VCaP (cell line): ENCODE results near the gene RPTOR.

Experiments used
- H3K27ac ChIP-seq: fragments of 450-650 bp; 2 replicates; pipeline ENCODE4 v1.5.1; 2017
- CTCF ChIP-seq: fragments of 450-650 bp; conservative IDR thresholded peaks from 2 replicates; pipeline ENCODE4 v1.5.1; 2017; ENCODE audit warnings: mild to moderate bottlenecking, moderate library complexity

RPTOR gene

GRCh38 chr17:80766290-80766855 is 221.7 kb downstream of the RPTOR start:
- no peak for TF ChIP-seq CTCF
- H3K27ac ChIP-seq = no peak overlapping the region

- no peak overlapping the region for H3K27ac ChIP-seq
- no peak for TF ChIP-seq CTCF
These were observed 223.8 kb downstream of the RPTOR start for GRCh38 chr17:80768389-80768788.

DNA sequence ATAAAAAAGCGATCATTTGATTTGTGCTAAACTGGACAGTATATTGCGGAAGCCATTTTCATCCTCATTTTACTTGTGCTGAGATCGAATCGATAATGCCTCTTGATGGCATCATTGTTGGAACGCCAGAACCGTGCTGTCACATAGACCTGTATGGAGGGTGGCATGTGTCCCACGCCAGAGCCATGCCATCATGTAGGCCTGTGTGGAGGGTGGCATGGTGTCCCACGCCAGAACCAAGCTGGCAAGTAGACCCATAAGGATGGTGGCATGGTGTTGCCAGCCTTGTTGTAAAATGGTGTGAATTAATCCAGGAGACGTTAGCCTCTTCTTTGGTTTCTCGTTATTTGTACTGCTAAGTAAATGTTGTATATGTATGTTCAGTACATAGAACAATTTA is 224.3 kb downstream of the RPTOR start:
- no peak for TF ChIP-seq CTCF

GRCh38 chr17:80769516-80769915 is 224.9 kb downstream of the RPTOR start:
- H3K27ac ChIP-seq = no peak overlapping the region
- TF ChIP-seq CTCF = no peak

More for the DNA sequence above, 224.3 kb downstream of the RPTOR start:
- no peak overlapping the region for H3K27ac ChIP-seq

- no peak for TF ChIP-seq CTCF
- no peak overlapping the region for H3K27ac ChIP-seq
These were observed 225.4 kb downstream of the RPTOR start for GRCh38 chr17:80769936-80770625.

GRCh38 chr17:80770881-80771611 is 226.4 kb downstream of the RPTOR start:
- H3K27ac ChIP-seq = no peak overlapping the region
- TF ChIP-seq CTCF = no peak

DNA sequence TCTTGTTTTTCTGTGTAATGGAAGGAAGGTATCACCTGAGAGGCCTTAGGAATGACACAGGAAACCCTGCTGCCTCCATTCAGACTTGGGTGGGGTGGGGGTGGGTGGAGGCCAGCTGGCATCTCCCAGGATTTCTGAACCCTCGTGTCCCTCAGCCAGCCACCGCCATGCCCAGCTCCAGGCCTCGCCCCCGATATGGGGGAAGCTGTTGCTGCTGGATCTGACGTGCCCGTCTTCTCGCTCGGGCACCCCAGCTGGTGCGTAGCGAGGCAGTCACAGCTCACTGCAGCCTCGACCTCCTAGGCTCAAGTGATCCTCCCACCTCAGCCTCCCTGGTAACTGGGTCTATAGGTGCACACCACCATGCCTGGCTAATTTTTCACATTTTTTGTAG is 227.0 kb downstream of the RPTOR start:
- no peak for TF ChIP-seq CTCF
- H3K27ac ChIP-seq = no peak overlapping the region
